B cell (primary cell): Measurements from ENCODE around the gene USP48. TPM values are rescaled to one million over a fixed set of nuclear protein-coding genes. Genes with fewer than 3 reads are reported as not detected.
A peak's percentile ranks its signal among the peaks of the same experiment; 100 is the strongest.

Experiments
- ATAC-seq: fragments of 200-7000 bp; cut with Tn5 transposase; one replicate; pipeline ENCODE4 v1.10.0; 2021; ENCODE audit warnings: low read depth, mild to moderate bottlenecking, moderate number of reproducible peaks, moderate library complexity
- CTCF ChIA-PET: fragments of 350-600 bp; sonication (Branson Sonifier 250); formaldehyde crosslinking; loops from one replicate; lab custom pipeline; 2021; ENCODE audit warnings: antibody characterized with exemption, inconsistent platforms; lab: Charles Lee
- POLR2A ChIA-PET: fragments of 350-600 bp; sonication (Branson Sonifier 250); formaldehyde crosslinking; loops from one replicate; lab custom pipeline; 2021; ENCODE audit warnings: antibody characterized with exemption; lab: Charles Lee
- DNase-seq: peaks from one replicate; pipeline ENCODE4 v3.0.0; 2013
- H2AFZ ChIP-seq: 2 replicates; pipeline ENCODE4 v1.6.1; 2012; ENCODE audit warnings: mild to moderate bottlenecking, low read depth, low read length; ENCODE audit not compliant: insufficient read depth, poor library complexity, severe bottlenecking
- H3K27ac ChIP-seq, 2 donors: 1 replicate in 1 of 2; 2 replicates in 1 of 2; pipeline ENCODE4 v1.5.1; 2012 to 2013; ENCODE audit warnings: low read length in 2 of 2, mild to moderate bottlenecking in 2 of 2, moderate library complexity in 1 of 2
- H3K27me3 ChIP-seq, 4 experiments: fragments of 200-600 bp in 1 of 4; sonication (generic) in 1 of 4; replicated peaks in 1 of 4; 1 replicate in 2 of 4; 2 replicates in 2 of 4; pipeline versions ENCODE4 v1.6.1 to v1.7.0; 2013 to 2016; ENCODE audit warnings: low read length in 3 of 4, mild to moderate bottlenecking in 2 of 4, mixed read lengths in 1 of 4, moderate library complexity in 1 of 4; ENCODE audit not compliant: insufficient read depth in 4 of 4, control insufficient read depth in 3 of 4; ENCODE audit errors: control extremely low read depth in 1 of 4
- H3K36me3 ChIP-seq, 2 experiments: replicated peaks in 1 of 2; 1 replicate in 1 of 2; 2 replicates in 1 of 2; pipeline versions ENCODE4 v1.6.1 to v1.7.1; 2013; ENCODE audit warnings: low read length in 1 of 2; ENCODE audit not compliant: insufficient read depth in 2 of 2, control insufficient read depth in 1 of 2; ENCODE audit errors: control extremely low read depth in 1 of 2, extremely low read depth in 1 of 2
- H3K4me1 ChIP-seq, 2 donors: fragments of 200-600 bp in 1 of 2; sonication (generic) in 1 of 2; 1 replicate in 1 of 2; 2 replicates in 1 of 2; pipeline versions ENCODE4 v1.5.1 to v1.6.1; 2013 to 2017; ENCODE audit warnings: low read length in 2 of 2; ENCODE audit not compliant: control insufficient read depth in 2 of 2, insufficient read depth in 2 of 2
- H3K4me2 ChIP-seq: replicated peaks from 2 replicates; pipeline ENCODE3; 2012; ENCODE audit warnings: mild to moderate bottlenecking, low read depth, low read length; ENCODE audit not compliant: poor library complexity, severe bottlenecking
- H3K4me3 ChIP-seq, 5 experiments: fragments of 200-600 bp in 1 of 5; sonication (generic) in 1 of 5; 1 replicate in 3 of 5; 2 replicates in 2 of 5; pipeline versions ENCODE4 v1.5.1 to v1.7.0; 2011 to 2016; ENCODE audit warnings: low read length in 4 of 5, mild to moderate bottlenecking in 4 of 5, low read depth in 2 of 5, control low read depth in 1 of 5, moderate library complexity in 1 of 5; ENCODE audit not compliant: insufficient read depth in 1 of 5; ENCODE audit errors: control extremely low read depth in 1 of 5, extremely low read depth in 1 of 5
- H3K79me2 ChIP-seq: fragments of 200-600 bp; sonication (generic); one replicate; pipeline ENCODE4 v1.6.0; 2016; ENCODE audit warnings: low read length; ENCODE audit not compliant: control insufficient read depth, insufficient read depth
- H3K9ac ChIP-seq: fragments of 200-600 bp; sonication (generic); 2 replicates; pipeline ENCODE4 v1.6.1; 2017; ENCODE audit warnings: mild to moderate bottlenecking, low read length, moderate library complexity
- H3K9me3 ChIP-seq, 3 donors: one replicate each; pipeline versions ENCODE4 v1.6.1 to v1.7.1; 2013; ENCODE audit warnings: low read length in 2 of 3; ENCODE audit not compliant: control insufficient read depth in 2 of 3, insufficient read depth in 1 of 3; ENCODE audit errors: control extremely low read depth in 1 of 3
- H4K20me1 ChIP-seq: 2 replicates; pipeline ENCODE4 v1.6.0; 2012; ENCODE audit warnings: mild to moderate bottlenecking, low read length; ENCODE audit not compliant: insufficient read depth, control insufficient read depth, poor library complexity, severe bottlenecking
- H3K27ac Mint-ChIP-seq: one replicate; pipeline ENCODE4 v1.8.0; 2021; ENCODE audit warnings: mixed read lengths
- H3K27me3 Mint-ChIP-seq: one replicate; pipeline ENCODE4 v1.8.0; 2021; ENCODE audit warnings: mixed read lengths
- H3K4me1 Mint-ChIP-seq: one replicate; pipeline ENCODE4 v1.8.0; 2021; ENCODE audit warnings: mixed read lengths
- H3K4me3 Mint-ChIP-seq: one replicate; pipeline ENCODE4 v1.8.0; 2021; ENCODE audit warnings: mixed read lengths
- H3K9me3 Mint-ChIP-seq: one replicate; pipeline ENCODE4 v1.8.0; 2022; ENCODE audit warnings: mixed read lengths; ENCODE audit not compliant: insufficient read depth
- CTCF ChIP-seq: fragments of 200-600 bp; IDR thresholded peaks from one replicate; pipeline ENCODE4 v1.8.0; 2022; ENCODE audit warnings: antibody characterized with exemption, mild to moderate bottlenecking
- EZH2 ChIP-seq: IDR thresholded peaks from 2 replicates; pipeline ENCODE4 v1.6.1; 2012; ENCODE audit warnings: borderline replicate concordance, low read depth, mild to moderate bottlenecking, moderate library complexity, low read length; ENCODE audit not compliant: insufficient read depth, poor library complexity, severe bottlenecking
- WGBS: methylation state at CpG from one replicate; pipeline ENCODE4 v1.1.5; 2013; ENCODE audit warnings: missing lambda C conversion rate; ENCODE audit not compliant: insufficient coverage; 5-methylcytosine and 5-hydroxymethylcytosine counted together
- intact Hi-C: fragments of 100-400 bp; cut with micrococcal nuclease; formaldehyde crosslinking; loops from one replicate; pipeline ENCODE4 v1.10.0; 2022
- polyA plus RNA-seq: library from polyadenylated mRNA; depleted of rRNA; stranded (reverse); fragments of >200 nt; gene quantifications from 2 replicates; pipeline ENCODE4 v1.2.3, GENCODE V29; 2012
- total RNA-seq, 2 donors: library from RNA; stranded (reverse); fragments of 120-200 nt in 1 of 2; gene quantifications; 1 replicate in 1 of 2; 2 replicates in 1 of 2; pipeline versions ENCODE4 v1.2.3 to v1.2.4, GENCODE V29; 2013 to 2022

The USP48 gene
- total and polyA plus RNA-seq, 2 donors (not counting 1 experiment from before 2014, with no cell fraction given) = 21.2 to 135 TPM

GRCh38 chr1:21653744-21654100 is 129.2 kb downstream of the USP48 start:
- ChIA-PET POLR2A (interaction anchor here (0.6 kb wide), 1 partner anchor 966 kb away, joined by 3 read pairs; no protein-coding TSS in a partner anchor), CTCF (no interaction called here)
- peaks cover 19% of the 10 kb centered on the region for H3K27me3 Mint-ChIP-seq
- peaks cover 12 to 13% of the 10 kb centered on the region in 2 donors for H3K4me1 ChIP-seq
- H3K4me2 ChIP-seq = no peak overlapping the region
- H3K27ac Mint-ChIP-seq = no peak overlapping the region
- H3K9ac ChIP-seq = no peak overlapping the region
- DNase-seq (no peak), ATAC-seq (no peak)
- WGBS = 79% methylated on average over 6 of the region's 6 CpGs
- H3K27ac ChIP-seq = no peak overlapping the region
- no peak overlapping the region for H2AFZ ChIP-seq
- no peaks in the 10 kb centered on the region for H3K36me3 ChIP-seq
- peaks cover 0 to 35% (median 13%) of the 10 kb centered on the region in 4 experiments for H3K27me3 ChIP-seq
- TF ChIP-seq CTCF (no peak), EZH2 (no peak)
- peaks cover 0 to 10% (median 0%) of the 10 kb centered on the region in 3 donors for H3K9me3 ChIP-seq
- no peaks in the 10 kb centered on the region for H4K20me1 ChIP-seq
- no peaks in the 10 kb centered on the region for H3K79me2 ChIP-seq
- H3K4me3 Mint-ChIP-seq = no peak overlapping the region
- peaks cover 18% of the 10 kb centered on the region for H3K4me1 Mint-ChIP-seq
- intact Hi-C loops = loop anchor here (10.0 kb wide), 1 partner anchor 289 kb away; no protein-coding TSS in a partner anchor
- H3K9me3 Mint-ChIP-seq = no peaks in the 10 kb centered on the region
- H3K4me3 ChIP-seq = no peak overlapping the region

GRCh38 chr1:21652937-21653743 is 129.8 kb downstream of the USP48 start:
- Mint-ChIP-seq H3K27me3 (peaks cover 23% of the 10 kb centered on the region), H3K27ac (no peak overlapping the region), H3K9me3 (no peaks in the 10 kb centered on the region), H3K4me1 (peaks cover 18% of the 10 kb centered on the region), H3K4me3 (peak overlapping the region; percentile 83)
- intact Hi-C loops = loop anchor here (10.0 kb wide), 1 partner anchor 288 kb away; no protein-coding TSS in a partner anchor
- no peak overlapping the region for H3K27ac ChIP-seq
- peaks cover 0 to 40% (median 14%) of the 10 kb centered on the region in 4 experiments for H3K27me3 ChIP-seq
- no peak overlapping the region for H3K9ac ChIP-seq
- DNase-seq = no peak
- ATAC-seq = no peak
- H3K36me3 ChIP-seq = no peaks in the 10 kb centered on the region
- no peaks in the 10 kb centered on the region for H4K20me1 ChIP-seq
- POLR2A ChIA-PET = interaction anchor here (0.6 kb wide), 1 partner anchor 965 kb away, joined by 3 read pairs; no protein-coding TSS in a partner anchor
- CTCF ChIA-PET = no interaction called here
- no peaks in the 10 kb centered on the region for H3K79me2 ChIP-seq
- peaks cover 0 to 11% (median 0%) of the 10 kb centered on the region in 3 donors for H3K9me3 ChIP-seq
- TF ChIP-seq CTCF (no peak), EZH2 (no peak)
- H3K4me2 ChIP-seq = peak overlapping the region; percentile 78
- H2AFZ ChIP-seq = no peak overlapping the region
- peaks cover 12 to 13% of the 10 kb centered on the region in 2 donors for H3K4me1 ChIP-seq
- 61% methylated on average over 9 of the region's 10 CpGs for WGBS
- no peak overlapping the region for H3K4me3 ChIP-seq
